GM21390 (cell line): ENCODE data around the gene XK.
A peak's percentile ranks its signal among the peaks of the same experiment; 100 is the strongest.
"Not testable (repeated sequence)": the region's sequence is repeated elsewhere in the genome, so short reads cannot be mapped to it uniquely, and the experiment has no call there.

Experiments used
- ATAC-seq: cut with Tn5 transposase; IDR thresholded peaks from one replicate; pipeline ENCODE4 v1.9.1; 2021; ENCODE audit not compliant: unreplicated experiment

The XK gene

GRCh38 chrX:37685381-37686359 is at the start of gene XK:
TSS of gene XK (plus strand) at chrX:37685791. CDS start at chrX:37685962, 171 bp downstream.
- ATAC-seq, result peak; percentile 74

- ATAC-seq, result no peak
Measured at GRCh38 chrX:37638047-37638446, 47.5 kb upstream of the XK start.

GRCh38 chrX:37640142-37640541 is 45.4 kb upstream of the XK start:
- no peak for ATAC-seq

DNA sequence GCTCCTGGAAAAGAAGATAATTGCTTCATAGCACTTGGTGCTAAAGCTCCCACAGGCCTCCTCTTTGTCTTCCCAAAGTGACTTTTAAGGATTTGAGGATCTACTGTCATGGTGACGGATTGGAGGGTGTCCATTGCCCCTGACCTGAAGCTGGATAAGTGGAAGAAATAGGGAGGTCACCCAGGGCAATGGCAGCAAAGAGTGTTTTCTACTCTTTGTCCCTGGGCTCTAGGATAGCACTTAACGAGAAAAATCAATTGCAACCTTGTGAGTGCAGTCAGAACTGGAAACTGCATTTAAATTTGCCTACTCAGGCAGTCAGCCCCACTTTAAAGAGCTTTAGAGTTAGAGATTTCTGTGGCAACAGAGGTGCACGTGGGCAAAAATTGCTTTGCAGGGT is 43.7 kb upstream of the XK start:
- no peak for ATAC-seq

DNA sequence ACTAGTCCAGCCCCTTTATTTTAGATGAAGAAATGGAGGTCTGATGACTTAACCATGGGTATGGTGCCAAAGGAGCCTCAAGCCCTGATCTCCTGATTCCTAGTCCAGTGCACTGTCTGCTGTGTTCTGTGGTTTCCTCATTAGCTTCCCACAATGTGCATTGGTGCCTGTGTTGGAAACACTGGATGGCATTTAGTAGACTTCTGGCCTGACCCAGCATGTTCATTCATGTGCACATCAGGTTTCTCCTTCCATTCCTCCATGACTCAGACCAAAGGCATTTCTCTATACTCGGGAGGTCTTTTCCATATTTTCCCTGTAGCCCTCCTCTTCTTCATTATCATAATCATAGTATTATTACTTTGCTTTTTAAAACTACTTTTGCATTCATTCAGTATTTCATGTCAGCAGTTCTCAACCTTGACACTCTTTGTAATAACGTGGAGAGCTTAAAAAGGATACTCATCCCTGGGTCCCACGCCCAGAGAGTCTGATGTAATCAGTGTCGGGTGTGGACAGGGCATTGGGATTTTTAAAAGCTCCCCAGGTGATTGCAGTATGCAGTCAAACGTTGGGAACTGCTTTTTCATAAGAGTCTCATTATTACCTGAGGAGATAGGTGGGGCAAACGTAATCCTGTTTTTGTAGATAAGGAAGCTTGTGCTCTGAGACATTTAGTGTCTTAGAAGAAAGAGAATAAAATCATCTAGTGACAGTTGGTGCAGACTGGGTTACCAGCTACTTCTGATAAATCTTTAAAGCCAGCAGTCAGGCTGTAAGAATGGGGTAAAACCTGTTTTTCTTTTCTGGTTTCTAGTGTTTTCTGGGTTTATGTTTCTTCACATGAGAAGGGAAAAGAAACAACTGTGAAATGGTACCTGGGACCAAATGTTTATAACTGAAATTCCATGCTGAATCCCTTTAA is 40.9 kb upstream of the XK start:
- ATAC-seq, result no peak

DNA sequence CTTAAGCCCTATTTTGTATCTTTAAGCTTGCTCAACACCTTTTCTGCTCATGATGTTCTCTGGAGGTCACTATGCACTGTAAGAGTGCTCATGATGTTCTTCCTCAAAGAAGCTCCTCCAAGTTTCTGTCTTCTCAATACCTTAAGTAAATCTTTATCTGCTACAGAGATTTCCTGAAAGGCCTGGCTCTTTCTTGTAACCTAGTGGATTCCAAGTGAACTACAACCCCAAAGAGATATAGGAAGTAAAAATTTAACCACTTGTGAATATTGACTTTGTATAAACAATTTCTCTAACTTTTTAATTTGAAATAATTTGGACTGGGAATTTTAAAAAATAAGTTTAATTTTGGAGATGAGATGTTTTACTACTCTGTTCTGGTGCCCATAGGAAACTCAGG is 39.3 kb upstream of the XK start:
- no peak for ATAC-seq

DNA sequence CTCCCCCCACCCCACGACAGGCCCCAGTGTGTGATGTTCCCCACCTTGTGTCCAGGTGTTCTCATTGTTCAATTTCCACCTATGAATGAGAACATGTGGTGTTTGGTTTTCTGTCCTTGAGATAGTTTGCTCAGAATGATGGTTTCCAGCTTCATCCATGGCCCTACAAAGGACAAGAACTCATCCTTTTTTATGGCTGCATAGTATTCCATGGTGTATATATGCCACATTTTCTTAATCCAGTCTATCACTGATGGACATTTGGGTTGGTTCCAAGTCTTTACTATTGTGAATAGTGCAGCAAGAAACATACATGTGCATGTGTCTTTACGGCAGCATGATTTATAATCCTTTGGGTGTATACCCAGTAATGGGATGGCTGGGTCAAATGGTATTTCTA is 34.7 kb upstream of the XK start:
- not testable (repeated sequence) for ATAC-seq

GRCh38 chrX:37651921-37652452 is 33.6 kb upstream of the XK start:
- no peak for ATAC-seq

GRCh38 chrX:37652589-37653231 is 32.9 kb upstream of the XK start:
- ATAC-seq, result no peak

DNA sequence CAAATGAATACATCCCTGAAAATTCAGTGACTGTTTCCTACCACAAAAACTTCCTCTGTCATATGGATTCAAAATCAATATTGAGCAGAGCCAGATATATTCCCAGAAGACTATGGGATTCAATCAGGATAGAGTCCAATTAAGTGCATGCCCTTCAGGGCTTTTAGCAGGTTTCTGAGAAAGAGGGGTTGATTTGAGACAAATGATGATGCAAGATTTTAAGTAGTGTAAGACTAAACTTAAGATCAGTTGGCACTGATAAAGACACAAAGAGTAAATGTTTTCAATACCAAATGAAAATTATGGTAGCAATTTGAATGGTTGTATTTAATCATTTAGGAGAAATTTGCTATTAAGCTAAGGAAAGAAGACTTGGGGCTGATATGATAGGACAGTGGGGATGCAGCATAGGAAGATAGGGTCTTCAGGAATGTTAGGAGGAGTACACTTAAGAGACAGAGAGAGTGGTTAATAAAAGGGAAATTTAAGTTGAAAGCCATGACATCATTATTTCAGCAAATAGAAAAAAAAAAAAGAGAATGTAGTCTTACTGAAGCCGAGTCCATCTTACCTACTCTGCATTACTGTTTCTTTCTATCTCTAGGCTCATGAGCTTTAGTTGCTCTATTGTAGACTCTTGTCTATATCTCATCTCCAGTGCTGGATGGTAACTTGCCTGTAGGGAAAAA is 32.0 kb upstream of the XK start:
- ATAC-seq, result no peak

DNA sequence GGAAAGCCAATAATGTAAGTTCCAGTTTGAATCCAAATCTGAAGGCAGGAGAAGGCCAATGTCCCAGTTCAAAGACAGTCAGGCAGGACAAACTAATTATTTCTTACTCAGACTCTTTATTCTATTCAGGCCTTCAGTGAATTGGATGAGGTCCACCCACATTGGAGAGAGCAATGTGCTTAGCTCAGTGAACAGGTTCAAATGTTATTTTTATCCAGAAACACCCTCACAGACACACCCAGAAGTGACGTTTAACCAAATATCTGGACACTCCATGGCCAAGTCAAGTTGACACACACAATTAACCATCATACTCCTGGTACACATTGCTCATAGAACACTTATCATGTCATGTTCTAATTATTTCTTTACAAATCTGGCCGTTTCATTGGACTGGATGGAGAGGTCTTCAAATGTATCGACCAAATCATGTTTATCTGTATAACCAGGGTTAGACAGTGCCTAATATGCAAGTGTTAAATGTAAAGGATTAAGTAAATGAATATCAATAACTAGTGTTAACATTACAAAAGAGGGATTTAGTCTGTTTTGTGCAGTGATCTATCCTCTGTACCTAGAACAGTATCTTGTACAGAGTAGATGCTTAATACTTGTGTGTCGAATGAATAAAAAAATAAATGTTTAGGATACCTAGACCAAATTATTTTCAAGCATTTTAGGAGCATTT is 27.1 kb upstream of the XK start:
- ATAC-seq, result no peak

GRCh38 chrX:37659047-37659446 is 26.5 kb upstream of the XK start:
- ATAC-seq, result no peak

- no peak for ATAC-seq
Measured at GRCh38 chrX:37662181-37662580, 23.4 kb upstream of the XK start.

GRCh38 chrX:37666516-37666915 is 19.1 kb upstream of the XK start:
- no peak for ATAC-seq

DNA sequence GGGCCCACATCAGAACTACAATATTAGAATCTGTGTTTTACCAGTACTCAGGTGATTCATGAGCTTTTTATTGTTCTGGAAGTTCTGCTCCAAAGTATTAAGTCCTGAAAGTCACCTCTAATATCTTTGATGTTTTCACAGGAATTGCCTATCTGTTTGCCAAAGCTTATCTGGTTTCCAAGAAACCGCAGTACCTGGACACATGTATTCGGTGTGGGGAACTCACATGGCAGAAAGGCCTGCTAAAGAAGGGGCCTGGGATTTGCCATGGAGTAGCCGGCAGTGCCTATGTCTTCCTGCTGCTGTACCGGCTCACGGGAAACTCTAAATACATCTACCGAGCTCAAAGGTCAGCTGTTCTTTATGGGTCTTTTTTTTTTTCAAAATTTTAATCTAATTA is 18.4 kb upstream of the XK start:
- ATAC-seq, result no peak

- no peak for ATAC-seq
Measured at GRCh38 chrX:37672563-37672962, 13.0 kb upstream of the XK start.

DNA sequence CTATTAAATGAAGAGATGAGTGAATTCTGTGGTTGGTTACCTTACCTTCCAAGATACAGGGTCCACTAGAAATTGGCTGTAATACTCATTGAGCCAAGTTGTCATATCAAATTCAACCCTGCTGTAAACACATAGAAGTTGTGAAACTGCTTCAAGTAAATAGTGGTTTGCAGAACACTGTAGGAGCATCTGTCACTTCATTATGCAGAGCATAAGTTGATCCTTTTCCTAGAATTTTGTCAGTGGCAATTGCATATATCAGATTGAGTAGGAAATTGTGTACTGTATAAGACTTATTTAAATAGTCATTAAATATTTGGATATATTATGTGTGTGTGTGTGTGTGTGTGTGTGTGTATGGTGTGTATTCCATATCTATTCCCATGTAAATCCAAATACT is 8.8 kb upstream of the XK start:
- no peak for ATAC-seq

GRCh38 chrX:37677243-37677642 is 8.3 kb upstream of the XK start:
- peak; percentile 11 for ATAC-seq

- ATAC-seq, result peak; percentile 91
Measured at GRCh38 chrX:37677765-37678164, 7.8 kb upstream of the XK start.

- no peak for ATAC-seq
Measured at GRCh38 chrX:37678574-37678973, 7.0 kb upstream of the XK start.
